ENCODE measurements around the gene SASH1.

SASH1 gene

DNA sequence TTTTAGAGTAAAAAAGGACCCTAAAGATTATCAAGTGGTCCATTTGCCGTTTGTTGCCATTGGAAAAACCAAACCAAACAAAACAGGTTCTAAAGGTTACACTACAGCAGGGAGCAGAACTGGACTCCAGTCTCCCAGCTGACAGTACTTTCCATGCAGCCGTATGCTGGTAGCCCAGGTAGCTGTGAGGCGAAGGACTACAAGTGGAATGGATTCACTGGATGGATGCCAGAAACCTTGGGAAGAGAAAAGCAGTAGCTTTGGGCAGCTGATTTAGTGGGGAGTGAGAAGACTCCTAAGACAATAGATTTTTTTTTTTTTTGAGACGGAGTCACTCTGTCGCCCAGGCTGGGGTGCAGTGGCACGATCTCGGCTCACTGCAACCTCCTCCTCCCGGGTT is 88.3 kb downstream of the SASH1 start:
- no peak for DNase-seq

DNA sequence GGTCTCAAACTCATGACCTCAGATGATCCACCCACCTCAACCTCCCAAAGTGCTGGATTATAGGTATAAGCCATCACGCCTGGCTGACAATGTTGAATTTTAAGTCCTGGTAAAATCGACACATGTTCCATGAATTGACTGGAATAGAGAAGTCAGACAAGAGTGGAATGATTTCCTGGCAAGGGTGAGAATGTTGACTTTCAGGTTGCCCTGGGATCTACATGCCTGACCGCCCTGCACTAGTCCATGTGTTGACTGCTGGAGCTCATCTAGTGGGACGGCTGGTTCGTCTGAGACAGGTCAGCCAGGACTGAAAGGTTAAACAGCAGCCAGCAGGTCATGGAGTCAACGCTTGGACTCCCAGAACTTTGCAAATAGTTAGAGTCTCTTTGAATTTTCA is 88.8 kb downstream of the SASH1 start:
- DNase-seq, result no peak

DNA sequence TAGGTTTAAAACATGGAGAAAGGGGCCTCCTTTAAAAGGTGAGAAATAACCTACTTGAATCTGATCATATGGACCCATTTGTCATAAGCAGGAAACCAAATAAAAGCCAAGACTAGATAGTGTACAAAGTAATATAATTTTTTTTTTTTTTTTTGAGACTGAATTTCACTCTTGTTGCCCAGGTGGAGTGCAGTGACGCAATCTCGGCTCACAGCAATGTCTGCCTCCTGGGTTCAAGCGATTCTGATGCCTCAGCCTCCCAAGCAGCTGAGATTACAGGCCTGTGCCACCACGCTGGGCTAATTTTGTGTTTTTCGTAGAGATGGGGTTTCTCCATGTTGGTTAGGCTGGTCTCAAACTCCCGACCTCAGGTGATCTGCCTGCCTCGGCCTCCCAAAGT is 89.2 kb downstream of the SASH1 start:
- DNase-seq, result no peak

DNA sequence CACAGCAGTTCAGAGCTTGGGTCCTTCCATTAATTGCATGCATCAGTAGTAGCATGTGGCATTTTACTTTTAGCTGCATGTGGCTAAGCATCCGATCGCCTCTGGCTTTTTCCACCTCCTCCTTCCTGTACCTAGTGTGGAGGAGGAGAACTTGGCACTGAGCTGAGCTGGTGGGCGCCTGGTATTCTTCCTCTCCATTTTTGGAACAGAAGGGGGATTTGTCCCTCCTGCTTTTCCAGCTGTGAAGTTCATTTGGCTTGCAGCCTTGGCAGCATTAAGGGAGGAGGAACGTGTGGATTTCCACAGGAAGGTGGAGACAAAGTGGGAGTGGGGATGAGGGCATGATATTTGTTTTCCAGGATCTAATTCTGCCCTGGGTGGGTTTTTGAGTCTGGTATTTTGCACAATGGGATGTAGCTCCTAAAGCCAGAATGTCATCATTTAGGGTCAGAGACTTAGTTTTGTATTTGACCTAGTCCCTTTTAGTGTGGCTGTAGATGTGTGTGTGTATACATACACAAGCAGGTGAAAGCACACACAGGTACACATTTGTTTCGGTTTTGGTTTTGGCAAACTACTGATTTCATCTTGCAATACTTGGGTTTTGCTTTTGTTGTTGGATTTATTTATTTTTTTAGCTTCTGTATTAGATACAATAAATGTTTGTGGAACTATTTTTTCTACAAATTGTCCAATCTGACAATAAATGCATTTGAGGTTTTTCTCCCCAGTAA is 90.0 kb downstream of the SASH1 start:
- DNase-seq, result peak in 4 of 58 donors; percentile 8 to 43 (median 13)

DNA sequence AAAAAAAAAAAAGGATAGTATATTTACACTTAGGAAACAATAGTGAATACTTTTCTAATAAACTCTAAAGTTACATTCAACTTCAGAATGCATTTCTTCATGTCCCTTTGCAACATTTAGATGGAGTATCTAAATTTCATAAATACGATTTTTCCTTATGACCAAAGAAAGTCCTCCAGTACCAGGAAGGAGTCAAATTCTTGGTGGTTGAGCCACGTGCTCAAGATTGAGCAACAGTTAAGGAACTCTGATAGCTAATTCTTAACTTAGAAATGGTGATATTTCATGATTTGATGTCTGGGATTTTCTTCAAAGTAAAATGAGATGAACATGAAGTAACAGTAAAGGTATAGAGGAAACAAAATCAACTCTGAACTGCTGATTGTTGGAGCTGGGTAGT is 92.7 kb downstream of the SASH1 start:
- no peak for DNase-seq

DNA sequence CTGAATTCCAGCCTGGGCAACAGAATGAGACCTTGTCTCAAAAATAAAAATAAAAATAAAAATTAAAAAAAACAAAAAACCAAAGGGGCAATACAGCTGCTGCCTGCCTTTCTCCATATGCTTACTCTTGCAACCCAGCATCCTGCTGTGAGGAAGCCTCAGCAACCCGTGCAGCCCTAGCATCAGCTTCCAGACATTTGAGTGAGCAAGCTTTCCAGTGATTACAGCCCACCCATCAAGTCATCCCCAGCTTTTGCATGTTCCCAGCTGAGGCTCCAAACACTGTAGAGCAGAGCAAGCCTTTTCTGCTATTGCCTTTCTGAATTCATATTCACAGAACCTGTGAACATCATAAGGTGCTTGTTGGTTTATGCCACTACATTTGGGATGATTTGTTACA is 93.8 kb downstream of the SASH1 start:
- no peak for DNase-seq

DNA sequence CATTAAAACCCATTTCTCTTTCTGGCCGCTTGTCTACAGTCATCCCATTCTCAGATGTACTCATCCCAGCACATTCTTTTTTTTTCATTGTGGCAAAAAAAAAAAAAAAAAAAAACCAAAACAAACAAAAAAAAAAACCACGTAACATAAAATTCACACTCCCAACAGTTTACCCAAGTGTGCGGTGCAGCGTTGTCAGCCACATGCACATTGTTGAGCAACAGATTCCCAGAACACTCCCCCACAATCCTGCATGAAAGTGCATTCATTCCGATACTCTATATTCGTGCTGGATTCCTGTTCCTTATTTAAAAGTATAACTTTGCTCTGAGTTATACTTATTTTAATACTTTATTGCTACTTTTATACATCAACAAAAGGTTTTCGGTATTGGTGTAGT is 96.0 kb downstream of the SASH1 start:
- no peak for DNase-seq

DNA sequence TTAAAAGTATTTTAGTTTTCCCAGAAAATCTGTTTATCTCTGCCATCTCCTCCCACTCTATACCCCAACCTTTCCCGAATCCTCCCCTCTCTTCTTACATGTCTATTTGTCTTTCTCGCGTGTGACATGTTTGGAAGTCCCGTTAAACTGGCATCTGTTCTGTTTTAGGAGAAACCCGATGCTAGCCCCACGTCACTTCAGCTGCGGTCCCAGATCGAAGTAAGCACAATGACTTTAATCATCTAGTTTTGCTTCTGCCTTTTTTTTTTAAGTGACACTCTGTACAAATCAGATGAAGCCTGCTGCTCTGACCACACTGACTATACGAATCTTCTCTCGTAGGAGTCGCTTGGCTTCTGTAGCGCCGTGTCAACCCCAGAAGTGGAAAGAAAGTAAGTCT is 97.4 kb downstream of the SASH1 start:
- no peak for DNase-seq

DNA sequence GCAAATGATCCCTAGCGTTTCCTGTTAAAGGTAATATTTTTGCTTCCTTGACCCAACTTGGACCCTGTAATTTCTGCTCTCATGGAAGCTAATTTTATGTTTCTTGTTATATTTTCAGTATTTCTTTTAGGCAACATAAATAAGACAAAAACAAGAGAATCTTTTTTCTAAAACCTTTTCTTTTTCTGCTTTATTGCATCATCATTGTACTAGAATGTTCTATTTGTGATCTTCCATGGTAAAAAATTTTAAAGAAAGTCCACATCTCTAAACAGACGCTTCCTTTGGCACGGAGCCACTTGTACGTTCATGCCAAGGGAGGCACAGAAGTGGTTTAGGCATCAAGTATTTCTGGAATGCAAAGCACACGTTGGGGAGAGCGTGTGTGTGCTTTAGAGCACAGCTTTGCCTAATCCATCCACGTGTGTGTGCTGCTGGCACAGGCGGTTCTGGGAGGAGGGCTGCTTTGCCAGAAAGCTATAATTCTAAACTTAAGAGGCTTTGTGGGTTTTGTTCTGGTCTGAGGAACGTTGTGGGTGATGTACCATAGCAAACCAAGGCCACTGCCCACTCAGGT is 98.3 kb downstream of the SASH1 start:
- peak in 32 of 58 donors; percentile 7 to 72 (median 32) for DNase-seq

DNA sequence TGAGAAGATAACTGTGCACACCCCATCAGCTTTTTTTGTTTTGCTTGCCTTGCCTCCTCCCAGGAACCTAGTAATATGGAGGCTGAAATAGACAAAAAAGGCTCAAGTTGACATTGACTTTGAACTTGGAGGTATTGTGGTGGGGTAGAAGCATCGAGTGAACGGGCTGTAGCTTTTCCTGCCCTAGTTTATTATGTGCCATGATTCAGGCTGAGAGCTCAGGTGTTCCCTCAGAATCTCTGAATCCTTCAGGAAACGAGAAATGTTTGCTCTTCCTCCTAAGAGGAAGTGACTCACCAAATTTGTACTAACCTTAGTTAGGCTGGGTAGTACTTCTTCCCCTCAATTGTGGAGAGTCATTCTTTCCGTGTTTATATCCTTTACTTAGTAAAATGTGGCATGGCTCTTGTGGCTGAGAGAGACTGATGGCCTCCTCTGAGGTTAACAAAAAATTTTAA is 98.8 kb downstream of the SASH1 start:
- no peak for DNase-seq

DNA sequence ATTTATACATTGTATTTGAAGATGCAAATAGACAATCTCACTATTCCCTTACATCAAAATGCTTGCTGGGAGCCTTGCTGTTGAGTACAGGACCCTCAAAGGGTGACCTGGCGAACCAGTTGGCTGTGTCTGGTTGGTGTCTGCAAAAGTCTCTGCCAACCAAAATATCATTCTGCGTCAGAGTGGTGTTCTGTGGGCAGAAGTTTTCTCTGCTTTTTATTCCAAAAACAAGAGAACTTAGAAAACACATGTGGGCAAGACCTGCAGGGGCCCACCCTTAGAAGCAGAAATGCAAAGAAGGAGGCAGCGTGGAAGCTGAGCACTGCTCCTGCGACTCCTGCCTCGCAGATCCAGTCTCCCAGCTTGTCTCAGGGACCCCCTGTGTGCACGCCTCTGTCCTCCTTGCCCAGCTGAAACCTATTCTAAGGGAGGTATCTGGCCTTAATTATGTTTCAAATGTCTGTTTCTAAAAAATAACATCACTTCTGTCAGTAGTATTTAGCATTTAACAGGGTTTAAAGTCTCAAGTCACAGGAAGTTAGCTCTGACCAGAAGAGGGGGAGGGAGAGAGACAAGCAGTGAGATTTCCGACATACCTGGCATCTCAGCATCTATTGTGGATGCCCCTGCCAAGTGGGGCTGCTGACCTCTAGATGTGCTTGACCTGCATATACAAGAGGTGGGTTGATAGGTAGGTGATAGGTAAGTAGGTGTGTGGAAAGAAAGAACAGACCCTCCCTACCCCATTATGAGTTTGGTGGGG is 101.3 kb downstream of the SASH1 start:
- no peak for DNase-seq

DNA sequence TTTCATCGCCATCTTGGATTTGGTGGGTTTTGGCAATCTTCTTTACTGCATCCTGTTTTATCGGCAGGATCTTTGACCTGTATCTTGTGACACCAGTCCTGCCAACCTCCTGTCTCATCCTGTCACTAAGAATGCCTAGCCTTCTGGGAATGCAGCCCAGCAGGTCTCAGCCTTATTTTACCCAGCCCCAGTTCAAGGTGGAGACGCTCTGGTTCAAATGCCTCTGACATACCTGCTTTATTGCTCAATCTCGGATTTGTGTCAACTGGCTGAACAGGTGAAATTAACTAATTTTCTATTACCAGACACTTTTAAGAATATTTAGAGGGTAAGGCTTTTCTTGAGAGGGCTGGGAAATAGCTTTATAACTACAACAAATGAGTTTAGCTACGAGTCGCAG is 102.5 kb downstream of the SASH1 start:
- no peak for DNase-seq

DNA sequence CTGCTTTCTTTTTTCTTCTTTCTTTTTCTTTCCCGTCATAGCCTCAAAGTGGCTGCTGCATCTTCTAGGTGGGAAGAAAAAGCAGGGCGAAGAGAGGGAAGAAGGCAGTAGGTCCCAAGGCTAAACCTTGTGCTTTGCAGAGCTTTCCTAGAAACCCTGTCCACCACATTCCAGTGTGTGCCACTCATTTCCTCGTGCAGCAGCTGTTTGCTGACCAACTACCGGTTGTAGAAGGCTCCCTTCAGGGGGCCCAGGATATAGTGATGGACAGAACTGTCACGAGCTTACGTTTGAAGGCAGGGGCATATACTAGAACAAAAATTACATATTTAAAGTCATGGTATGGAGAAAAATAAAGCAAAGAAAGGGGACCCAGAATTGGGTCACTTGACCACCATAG is 103.0 kb downstream of the SASH1 start:
- DNase-seq, result no peak

DNA sequence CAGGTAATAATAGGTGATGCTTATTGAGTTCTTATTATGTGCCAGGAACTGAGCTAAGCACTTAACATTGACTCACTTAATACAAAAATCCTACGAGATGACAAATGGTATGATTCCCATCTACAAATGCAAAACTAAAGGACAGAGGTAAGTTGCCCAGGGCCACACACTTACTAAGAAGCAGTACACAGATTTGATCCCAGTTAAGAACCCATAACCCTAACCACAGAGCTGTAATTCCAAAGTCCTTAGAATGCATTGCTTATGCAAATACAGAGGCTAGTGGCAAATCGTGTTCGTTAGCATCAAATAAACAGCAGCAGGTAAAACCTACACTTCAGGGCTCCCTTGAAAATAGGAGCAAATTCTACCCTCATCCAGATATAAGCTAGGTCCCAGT is 104.0 kb downstream of the SASH1 start:
- DNase-seq, result no peak

DNA sequence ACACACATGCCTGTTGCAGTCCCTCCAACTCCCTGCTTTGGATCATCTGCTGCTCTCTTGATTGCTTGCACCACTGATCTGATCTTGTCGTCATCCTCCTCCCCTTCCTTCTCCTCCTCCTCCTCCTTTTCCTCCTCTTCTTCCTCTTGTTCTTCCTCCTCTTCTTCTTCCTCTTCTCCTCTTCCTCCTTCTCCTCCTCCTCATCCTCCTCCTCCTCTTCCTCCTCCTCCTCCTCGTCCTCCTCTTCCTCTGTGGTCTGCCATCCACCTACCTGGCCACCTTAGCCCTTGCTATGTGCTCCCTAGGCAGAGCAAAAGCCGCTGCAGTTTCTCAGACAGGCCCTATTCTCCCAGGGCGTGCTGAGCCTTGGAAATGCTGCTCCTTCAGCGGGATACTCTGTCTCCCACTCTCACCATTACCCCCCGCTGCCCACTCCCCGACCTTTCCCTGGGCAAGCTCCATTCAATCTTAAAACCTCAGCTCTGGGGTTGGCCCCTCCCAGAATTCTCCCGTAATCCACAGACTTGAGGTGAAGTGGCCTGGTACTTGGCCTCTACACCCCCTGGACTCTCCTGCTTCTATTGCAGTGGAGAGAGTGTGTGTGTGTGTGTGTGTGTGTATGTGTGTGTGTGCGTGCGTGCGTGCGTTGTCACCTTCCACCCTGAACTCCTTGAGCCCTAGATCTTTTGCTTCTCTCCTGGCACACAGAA is 105.0 kb downstream of the SASH1 start:
- no peak for DNase-seq

DNA sequence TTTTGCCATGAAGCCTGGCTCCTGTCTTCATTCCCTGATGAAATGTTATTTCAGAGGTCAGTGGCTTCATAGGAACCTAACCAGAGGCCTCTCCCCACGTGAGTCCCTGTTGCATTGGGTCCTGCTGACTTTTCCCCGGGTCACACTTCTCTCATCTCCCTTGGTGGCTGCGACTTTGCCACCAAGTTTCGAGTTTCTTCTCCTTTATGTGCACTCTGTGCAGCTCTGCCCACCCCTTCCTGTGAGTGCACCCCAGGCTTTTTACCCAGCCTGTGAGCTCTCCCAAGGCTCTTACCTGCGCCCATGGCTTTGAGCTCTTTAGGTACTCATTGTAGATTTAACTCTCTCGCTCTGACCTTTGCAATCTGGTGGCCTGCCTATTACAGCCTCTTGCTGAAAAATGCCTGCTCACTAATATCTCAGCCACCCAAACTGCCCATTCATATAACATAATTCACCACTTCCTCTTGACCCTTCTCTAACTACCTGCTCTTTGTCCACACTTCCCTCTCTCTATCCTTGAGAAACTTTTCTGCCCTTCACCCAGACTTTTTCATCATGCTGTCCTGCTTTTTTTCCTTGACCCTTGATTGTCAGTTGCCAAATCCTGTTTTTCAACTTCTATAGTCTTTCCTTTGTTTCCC is 105.9 kb downstream of the SASH1 start:
- DNase-seq, result no peak

DNA sequence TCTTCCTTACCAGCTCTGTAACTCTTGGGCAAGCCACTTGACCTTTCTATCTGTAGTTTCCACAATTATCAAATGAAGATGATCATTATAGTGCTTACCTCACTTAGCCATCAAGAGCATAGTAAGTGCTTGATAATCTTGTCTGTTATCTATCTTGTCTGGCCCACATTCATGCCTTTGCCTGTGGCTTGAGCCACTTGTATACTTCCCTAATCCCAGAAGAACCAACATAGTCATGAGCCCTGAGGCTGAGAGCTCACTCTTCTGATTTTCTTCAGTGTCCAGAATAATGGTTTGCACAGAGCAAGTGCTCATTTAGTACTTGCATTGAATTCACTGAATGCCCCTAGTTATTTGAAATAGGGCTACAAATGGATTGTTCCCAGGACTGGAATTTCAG is 108.2 kb downstream of the SASH1 start:
- no peak for DNase-seq

DNA sequence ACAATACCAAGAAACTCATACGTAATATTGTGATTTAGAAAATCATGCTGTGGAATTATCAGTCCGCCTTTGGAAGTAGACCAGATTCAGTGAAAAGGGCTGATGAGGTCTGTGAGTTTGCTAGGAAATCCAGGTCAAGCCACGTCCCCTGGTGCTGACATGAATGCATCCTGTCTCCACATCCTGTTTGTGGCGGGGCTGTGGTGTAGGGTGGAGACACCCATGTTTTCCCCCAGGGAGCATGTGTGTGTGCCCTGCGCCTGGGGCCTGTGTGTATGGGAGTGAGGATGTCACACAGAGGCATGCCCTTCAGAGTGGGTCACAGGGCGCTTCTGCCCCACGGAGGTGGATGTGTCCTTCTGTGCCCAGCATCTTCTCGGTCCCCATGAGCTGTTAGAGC is 109.1 kb downstream of the SASH1 start:
- no peak for DNase-seq

DNA sequence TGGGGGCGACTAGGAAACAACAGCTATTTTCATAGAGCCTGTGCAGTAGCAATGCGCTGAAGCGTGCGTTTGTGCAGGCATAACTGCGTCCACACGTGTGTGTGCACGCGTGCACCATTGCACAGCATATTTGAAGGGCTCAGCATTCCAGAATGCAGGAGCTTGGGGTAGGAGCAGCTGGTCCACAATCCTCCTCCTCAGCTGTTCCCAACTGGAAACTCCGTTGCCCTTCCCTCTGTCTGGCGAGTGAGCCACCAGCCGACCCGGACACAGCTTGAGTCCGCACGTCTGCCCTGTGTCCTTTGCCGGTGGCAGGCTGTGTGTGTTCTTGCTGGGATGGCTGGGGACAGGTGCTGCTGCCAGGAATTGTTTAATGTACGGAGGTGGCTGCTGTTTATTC is 110.2 kb downstream of the SASH1 start:
- no peak for DNase-seq

DNA sequence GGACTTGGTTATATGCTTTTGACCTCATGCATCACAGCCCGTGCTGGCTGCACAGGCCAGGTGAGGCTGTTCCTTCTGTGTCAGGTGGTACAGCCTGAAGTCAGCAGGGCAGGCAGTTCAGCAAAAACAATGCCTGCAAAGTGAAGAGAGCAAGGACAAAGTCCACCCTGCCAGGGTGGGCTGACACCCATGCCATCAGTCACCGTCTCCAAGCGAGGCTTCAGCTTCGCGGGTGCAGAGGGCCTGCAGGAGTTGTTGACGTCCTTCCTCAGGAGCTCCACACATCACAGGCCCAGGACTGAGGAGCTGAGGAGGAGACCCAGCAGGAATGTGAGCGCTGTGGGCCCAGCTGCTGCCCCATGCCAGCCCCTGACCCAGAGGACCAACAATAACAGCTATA is 111.3 kb downstream of the SASH1 start:
- no peak for DNase-seq

DNA sequence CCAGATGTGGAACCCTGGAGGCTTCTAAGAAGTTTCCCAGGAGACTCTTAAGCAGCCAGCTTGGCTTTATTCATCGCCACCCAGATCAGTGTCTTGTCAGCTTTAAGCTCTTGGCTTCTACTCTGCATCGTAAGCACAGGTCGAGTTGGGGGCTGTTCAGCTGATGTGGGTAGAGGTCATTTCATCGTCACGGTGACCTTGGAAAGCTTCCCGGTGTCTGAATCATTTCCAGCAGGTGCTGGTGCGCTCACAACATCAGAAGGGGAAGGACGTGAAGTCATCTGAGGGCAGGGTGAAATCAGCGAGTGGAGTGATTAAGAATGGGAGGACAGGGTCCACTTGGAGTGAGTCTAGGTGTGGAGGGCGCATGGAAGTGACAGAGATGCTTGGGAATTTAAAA is 112.6 kb downstream of the SASH1 start:
- DNase-seq, result no peak

Data from anterior cingulate cortex (tissue), 58 donors.